ENCODE measurements around the gene PRKN.

DNA sequence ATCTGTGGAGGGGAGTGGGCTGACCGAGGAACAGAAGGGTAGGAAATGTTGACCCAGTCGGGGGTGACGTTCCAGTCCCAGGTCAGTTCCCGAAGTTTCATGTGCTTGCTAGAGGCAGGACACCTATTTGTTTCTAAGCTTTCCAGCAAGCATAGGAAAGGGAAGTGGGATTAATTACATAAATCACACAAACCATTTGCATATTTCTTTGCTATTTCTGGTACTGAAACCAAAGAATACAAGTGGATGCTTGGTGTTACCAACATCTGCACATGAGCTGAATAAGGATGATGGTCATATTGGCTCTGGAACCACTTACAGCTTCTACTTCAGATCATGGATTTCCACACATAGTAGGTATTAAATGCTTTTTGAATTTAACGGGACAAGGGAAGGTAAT, 546.5 kb downstream of the PRKN start:
- TF ChIP-seq, protein P1, sequence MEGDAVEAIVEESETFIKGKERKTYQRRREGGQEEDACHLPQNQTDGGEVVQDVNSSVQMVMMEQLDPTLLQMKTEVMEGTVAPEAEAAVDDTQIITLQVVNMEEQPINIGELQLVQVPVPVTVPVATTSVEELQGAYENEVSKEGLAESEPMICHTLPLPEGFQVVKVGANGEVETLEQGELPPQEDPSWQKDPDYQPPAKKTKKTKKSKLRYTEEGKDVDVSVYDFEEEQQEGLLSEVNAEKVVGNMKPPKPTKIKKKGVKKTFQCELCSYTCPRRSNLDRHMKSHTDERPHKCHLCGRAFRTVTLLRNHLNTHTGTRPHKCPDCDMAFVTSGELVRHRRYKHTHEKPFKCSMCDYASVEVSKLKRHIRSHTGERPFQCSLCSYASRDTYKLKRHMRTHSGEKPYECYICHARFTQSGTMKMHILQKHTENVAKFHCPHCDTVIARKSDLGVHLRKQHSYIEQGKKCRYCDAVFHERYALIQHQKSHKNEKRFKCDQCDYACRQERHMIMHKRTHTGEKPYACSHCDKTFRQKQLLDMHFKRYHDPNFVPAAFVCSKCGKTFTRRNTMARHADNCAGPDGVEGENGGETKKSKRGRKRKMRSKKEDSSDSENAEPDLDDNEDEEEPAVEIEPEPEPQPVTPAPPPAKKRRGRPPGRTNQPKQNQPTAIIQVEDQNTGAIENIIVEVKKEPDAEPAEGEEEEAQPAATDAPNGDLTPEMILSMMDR (IDR thresholded peaks at IDR 0.05; ENCODE audit: borderline replicate concordance, extremely low read depth, low read length, poor library complexity, severe bottlenecking): no peak
- TF ChIP-seq EZH2 (IDR thresholded peaks at IDR 0.05; ENCODE audit: borderline replicate concordance, low read depth, low read length, severe bottlenecking): no peak

Measured in DND-41 (cell line).